ELF-1 (cell line): Measurements from ENCODE around the gene UMODL1.
"Not testable (repeated sequence)": the region's sequence is repeated elsewhere in the genome, so short reads cannot be mapped to it uniquely, and the experiment has no call there.

Experiments used
- DNase-seq: peaks from one replicate; pipeline ENCODE4 v3.0.0-alpha.2; 2016; ENCODE audit warnings: low read depth, low spot score

UMODL1 gene

DNA sequence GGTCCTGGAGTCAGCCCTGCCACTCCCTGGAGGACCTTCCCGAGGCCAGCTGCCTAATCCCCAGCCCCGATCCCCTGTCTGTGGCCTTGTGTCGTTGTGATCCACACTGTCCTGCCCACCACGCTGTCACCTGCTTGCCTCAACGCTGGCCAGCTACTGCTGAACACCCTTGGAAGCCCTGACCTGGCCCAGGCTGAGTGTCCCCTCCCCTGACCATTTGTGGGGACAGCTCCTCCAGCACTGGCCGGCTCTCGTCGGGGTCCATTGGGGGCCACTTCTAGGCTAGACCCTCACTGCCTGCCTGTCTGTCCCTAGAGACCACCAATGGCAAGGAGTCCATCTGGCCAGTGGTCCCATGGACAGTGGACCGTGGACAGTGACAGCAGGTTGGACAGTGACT lies 12.0 kb upstream of the UMODL1 start:
- DNase-seq, result no peak

DNA sequence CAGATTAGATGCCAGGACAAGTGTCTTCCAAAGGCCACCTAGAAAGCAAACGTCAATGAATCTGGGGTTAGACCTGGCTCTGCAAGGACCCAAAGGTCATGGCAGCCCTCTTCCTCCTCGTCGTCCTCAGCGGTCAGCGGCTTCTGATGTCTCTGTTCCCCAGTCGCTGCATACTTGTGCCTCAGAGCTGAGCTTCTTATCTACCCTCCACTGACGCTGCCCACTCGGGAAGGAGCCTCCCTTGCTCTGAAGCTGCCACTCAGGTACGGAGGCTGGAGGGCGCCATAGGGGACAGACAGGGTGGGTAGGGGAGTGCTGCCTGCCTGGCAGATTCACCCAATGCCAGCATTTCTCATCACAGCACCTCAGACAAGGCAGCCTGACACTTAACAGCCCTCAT lies 11.4 kb upstream of the UMODL1 start:
- no peak for DNase-seq

DNA sequence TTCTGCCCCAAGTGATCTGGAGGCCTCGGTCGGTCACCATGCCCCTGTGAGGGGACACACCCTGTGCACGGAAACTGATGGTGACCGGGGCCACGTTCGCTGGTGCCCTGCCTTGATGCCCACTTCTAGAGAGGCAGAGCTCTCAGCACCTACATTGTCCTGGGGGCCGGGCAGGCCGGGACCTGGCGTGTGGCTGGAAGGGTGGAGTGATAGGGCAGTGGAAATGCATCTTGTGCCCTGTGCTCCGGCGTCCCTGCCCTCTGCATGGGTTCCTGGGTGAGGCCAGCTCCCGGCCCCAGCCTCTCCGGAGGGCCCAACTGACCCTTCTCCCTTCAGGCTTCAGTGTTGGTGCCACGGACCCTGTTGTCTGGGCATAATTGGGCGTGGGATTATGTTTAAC lies 11.0 kb upstream of the UMODL1 start:
- no peak for DNase-seq

- no peak for DNase-seq
Measured at GRCh38 chr21:42061195-42061985, 9.7 kb upstream of the UMODL1 start.

DNA sequence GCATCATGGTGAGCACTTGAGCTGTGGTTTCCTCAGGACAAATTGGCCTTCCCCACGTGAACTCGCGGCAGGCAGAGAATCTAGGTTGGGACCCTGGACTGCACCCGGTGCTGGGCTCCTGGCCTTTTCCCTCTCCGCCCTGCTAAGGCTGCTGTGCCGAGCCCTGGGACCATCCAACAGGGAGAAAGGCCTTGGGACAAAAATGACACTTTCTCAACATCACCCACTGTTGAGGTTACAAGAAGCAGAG lies 9.2 kb upstream of the UMODL1 start:
- DNase-seq, result no peak

DNA sequence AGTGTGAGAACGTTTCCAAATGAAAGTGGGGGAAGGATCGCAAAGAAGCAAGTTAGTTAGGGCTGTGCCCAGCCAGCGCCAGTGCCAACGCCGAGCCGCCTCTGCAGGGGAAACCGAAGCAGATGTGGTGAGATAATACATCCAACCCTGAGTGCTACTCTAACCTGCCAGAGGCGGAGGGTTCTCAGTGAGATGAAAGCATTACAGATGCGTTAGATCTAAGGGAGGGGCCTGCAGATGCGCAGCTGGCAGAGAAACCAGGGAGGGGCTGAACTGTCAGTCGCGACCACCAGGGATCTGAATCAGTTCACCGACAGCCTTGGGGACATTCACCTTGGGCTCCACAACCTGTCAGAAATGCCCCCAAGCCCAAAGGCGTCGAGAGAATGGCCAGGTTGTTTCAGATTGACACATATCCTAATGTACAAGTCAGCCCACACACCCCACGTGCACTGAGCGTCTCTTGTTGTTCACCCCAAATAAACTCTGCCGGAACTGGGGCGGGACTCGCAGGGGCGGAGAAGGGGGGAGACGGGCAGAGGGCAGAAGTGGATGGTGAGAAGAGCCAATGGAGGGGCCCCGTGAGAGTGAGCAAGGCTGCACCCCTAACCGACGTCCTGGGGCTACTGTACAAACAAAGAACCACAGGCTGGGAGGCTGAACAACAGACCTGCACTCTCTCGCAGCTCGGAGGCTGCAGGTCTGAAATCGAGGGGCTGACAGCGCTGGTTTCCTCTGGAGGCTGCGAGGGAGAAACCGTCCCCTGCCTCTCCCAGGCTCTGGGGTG lies 8.7 kb upstream of the UMODL1 start:
- DNase-seq, result no peak

- DNase-seq, result no peak
Measured at GRCh38 chr21:42063191-42063570, 7.9 kb upstream of the UMODL1 start.

DNA sequence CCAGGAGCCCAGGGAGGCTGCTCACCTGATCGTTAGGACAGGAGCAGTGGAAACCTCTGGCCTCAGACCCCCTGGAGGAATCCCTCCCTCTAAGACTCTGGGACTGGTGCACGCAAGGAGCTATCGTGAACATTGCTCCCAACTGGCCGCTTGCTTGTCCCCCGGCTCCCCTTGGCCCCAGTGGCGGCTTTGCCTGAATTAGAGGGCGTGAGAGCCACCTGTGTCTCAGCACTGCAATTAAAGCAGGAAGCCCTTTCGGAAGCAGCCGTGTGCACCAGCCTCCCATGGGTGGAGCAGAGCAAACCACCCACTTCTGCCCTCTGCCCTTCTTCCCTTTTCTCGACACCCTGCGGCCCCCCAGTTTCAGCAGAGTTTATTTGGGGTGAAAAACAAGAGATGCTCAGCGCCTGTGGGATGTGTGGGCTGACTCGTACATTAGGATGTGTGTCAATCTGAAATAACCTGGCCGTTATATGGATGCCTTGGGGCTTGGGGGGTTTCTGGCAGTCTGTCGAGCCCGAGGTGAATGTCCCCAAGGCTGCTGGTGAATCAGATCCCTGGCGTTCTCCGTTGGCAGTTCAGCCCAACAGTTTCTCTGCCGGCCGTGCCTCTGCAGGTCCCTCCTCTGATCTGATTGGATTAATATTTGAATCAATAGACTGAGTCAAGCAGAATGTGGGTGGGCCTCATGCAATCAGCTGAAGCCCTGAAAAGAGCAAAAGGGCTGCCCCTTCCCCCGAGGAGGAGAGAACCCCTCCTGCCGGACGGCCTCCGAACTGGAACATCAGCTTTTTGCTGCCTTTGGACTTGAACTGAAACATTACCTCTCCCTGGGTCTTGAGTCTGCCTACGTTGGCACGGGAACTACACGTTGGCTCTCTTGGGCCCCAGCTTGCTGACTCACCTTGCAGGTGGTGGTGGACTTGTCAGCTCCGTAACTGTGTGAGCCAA lies 7.3 kb upstream of the UMODL1 start:
- DNase-seq, result no peak

- no peak for DNase-seq
Measured at GRCh38 chr21:42066521-42066920, 4.6 kb upstream of the UMODL1 start.

- peak; percentile 50 for DNase-seq
Measured at GRCh38 chr21:42067531-42068255, 3.4 kb upstream of the UMODL1 start.

- no peak for DNase-seq
Measured at GRCh38 chr21:42068256-42068545, 2.9 kb upstream of the UMODL1 start.

GRCh38 chr21:42068592-42068991 lies 2.5 kb upstream of the UMODL1 start:
- DNase-seq, result no peak

DNA sequence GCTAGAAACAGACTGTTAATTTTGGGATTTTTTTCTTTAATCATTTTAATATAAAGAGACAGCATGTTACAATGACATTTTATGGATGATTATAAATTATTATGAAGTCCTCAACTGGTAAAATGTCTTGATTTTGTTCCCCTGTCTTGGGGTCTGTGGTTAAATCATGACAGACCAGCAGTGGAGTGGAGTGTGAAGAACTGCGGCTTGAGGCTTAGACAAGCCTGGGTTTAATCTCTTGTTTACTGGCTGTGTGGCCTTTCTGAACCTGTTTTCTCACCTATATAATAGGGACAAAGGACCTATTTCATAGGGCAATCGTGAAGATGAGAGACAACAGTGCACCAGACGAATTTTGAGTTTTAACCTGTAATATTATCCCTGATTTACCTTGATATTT lies 1.8 kb upstream of the UMODL1 start:
- DNase-seq, result no peak

- no peak for DNase-seq
Measured at GRCh38 chr21:42069843-42070242, 1.3 kb upstream of the UMODL1 start.

GRCh38 chr21:42073145-42074099 lies 2.3 kb downstream of the UMODL1 start:
- DNase-seq, result no peak

DNA sequence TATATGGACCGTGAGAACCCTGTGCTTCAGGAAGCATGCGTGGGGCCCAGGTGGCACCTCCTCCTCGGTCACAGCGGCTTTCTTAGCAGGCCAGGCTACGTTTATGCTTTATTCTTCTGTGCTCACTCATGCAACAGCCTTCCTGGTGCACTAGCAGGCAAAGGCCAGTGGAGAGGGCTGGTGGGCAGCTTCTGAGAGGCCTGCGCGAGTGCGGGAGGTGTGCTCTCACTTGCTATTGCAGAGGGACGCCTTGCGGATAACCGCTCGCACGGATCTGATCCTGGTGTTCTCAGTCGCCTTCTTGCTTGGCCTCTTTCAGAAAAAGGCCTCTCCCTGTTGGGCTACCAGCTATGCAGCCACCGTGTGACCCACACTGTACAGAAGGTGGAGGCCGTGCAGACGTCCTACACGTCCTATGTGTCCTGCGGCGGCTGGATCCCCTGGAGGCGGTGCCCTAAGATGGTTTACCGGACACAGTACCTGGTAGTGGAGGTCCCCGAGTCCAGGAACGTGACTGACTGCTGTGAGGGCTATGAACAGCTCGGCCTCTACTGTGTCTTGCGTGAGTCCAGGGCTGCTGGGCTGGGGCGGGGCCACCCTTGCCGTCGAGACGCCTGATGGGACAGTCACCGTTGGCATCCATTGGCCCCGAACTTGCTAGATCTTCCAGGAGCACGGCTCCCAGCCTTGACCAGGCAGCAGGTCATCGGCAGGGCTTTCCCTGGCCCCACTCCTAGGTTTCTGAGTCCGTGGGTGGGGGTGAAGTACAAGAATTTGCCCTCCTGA lies 4.8 kb downstream of the UMODL1 start:
- peak; percentile 61 for DNase-seq

DNA sequence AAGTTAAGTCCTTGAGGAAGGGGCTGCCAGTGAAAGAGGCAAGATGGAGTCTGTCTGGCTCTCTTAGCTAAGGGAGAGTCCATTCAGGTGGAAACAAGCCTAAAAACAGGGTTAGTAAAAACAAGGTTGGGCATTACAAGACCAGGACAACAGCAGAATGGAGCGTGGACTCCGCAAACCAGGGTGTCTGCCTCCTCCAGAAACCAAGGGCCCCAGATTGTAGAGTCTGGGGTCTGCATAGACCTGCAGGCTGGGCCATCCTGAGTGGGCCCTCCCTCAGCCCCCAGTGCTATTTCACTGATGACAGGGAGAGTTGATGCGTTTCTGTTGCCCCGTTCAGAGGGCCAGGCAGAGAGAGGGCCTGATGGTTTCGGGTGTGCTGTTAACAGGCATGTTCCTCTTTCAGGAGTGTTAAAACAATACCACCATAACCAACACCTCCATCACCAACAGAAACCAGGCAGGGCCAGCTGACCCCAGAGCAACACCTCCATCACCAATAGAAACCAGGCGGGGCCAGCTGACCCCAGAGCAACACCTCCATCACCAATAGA lies 6.6 kb downstream of the UMODL1 start:
- not testable (repeated sequence) for DNase-seq

GRCh38 chr21:42078247-42079007 lies 7.3 kb downstream of the UMODL1 start:
- not testable (repeated sequence) for DNase-seq
